ENCODE results near the gene TMEM141.
A peak's percentile ranks its signal among the peaks of the same experiment; 100 is the strongest.

The TMEM141 gene

DNA sequence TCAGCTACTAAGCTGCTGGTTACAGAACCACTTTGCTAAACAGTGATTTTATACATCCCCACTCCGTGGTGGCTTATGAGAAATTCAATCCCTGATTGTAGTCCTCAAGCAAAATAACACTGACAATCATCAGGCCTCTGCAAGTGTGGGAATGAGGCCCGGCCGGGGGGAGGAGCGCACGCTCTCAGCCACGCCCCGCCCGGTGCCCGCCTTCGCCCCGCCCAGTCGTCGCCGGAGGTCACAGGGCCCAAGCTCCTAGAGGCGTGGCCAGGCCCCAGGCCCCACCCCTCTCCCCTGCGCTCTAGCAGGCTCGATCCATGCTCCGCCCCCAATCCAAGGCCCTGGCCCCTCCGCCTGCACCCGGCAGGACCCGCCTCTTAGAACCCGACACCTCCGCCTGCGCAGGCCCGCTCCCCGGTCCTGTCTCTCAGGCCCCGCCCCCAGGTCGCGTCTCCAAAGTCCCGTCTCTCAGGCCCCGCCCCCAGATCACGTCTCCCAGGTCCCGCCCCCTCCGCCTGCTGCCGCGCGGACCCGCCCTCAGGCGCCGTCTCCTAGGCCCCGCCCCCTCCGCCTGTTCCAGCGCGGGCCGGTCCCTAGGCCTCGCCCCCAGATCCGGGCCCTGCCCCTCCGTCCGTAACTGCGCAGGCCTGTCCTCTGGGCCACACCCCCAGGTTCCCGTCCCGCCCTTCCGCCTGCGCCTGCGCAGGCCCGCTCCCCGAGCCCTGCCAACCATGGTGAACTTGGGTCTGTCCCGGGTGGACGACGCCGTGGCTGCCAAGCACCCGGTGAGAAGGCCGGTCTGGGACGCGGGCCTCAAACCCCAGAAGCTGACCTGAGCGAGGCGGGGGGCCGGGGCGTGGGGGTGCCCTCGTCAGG lies at the start of gene TMEM141:
Gene TMEM141 (plus strand): TSS at position 705 of the 876 bp plus-strand sequence. CDS start 27 bp downstream, at position 732.
- peak; percentile 99 to 100 for DNase-seq (ENCODE audit: low read depth in 2 of 2)

DNA sequence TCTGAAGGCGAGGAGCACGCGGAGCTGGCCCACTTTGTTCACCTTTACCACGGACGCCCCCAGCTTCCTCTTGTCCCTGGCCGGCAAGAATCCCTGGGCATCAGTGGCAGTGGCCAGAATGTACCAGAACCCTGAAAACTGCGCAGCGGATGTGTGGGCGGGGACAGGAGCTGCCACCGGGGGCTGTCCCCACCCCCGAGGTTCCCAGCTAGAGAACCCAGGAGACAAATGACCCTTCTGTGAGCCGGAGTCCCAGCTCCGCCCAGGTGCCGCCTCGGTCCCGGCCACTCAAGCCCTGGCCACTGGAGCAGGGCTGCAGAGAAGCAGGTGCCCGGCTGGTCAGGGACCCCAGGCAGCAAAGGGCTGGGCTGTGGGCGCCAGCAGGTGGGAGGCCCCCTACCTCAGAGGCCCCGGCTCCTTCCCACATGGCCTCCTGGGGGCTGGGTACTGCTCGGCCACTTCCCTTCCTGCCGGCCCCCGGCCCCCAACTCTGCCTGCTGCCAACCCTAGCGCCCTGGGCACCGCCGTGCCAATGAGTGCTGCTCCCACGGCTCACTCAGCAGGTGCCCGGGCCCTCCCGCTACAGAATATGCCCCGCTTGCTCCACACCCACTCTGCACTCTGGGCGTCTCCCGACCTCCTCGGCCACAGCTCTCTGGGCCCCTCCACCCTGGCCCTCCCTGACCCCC lies 49.1 kb upstream of the TMEM141 start:
- DNase-seq (ENCODE audit: low read depth in 2 of 2), result no peak

DNA sequence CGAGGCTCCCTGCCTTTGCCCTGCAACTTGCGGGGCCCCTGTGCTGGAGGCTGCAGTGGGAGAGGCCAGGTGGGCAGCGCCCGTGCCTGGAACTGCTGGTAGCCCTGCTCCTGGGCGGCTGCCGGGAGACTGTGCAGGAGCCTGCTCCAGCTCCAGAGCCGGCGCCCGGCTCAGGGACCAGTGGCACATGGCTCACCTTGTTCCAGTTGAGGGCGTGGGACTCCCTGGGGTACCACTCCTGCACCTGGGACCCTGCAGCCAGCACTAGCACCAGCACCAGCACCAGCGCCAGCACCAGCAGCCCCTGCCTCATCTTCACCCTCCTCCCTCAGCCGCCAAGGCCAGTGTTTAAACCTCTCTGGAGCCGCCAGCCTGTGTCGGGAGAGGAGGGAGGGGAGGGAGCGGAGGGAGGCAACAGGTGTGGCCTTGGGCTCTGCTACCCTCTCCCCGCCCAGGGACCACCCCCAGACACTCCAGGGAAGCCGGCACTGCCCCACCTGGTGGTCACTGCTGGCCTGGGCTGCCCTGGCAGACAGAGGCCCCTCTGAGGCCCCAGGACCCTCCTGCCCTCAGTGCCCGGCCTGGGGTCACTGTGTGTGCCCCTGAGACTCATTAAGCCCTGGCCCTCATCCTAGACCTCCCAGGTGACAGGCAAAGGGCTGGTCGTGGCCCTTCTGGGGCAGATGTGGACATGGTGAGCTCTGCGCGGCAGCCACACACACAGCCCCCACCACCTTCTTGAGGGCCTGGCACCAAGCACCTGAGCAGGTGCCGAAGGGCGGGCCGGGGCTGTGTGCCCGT lies 48.4 kb upstream of the TMEM141 start, which contains the start of gene LCN10:
Gene LCN10 (minus strand): TSS at position 350 of the 801 bp plus-strand sequence. CDS start 37 bp downstream, at position 313.
- DNase-seq (ENCODE audit: low read depth in 2 of 2), result no peak

DNA sequence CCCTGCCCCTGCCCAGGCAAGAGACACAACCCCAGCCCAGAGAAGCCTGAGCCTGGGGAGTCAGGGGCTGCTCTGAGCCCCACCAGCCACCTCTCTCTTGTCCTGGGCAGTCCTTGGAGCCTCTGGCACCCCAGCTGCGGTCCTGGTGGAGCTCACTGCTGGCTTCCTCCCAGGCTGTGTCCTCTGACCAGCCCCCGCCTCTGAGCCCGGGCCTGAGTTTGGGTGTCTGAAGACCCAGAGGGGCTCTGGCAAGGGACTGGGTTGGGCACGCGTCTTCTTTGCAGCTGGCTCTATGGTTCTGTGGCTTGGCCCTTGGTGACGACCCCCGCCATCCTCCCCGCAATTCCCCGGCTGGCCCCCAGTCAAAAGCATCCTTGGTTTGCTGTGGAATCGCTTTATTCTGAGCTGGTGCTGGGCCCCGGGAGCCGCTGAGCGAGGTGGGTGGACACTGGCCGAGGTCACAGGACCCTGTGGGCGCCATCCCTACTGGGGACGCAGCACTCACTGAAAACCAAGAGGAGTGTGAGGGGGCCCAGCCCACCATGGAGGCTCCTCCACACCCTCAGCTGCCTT lies 47.4 kb upstream of the TMEM141 start:
- DNase-seq (ENCODE audit: low read depth in 2 of 2), result no peak

DNA sequence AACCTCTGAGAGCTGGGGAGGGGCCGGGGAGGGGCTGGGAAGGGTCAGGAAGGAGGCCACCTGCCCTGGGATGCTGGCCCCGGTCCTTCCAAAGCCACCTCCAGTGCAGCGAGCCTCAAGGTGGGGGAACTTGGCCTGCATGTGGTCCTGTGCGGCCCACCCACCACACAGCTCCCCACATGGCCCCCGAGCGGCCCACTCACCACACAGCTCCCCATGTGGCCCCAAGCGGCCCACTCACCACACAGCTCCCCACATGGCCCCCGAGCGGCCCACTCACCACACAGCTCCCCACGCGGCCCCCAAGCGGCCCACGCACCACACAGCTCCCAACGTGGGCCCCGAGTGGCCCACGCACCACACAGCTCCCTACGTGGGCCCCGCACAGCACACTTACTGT lies 46.4 kb upstream of the TMEM141 start:
- no peak for DNase-seq (ENCODE audit: low read depth in 2 of 2)

DNA sequence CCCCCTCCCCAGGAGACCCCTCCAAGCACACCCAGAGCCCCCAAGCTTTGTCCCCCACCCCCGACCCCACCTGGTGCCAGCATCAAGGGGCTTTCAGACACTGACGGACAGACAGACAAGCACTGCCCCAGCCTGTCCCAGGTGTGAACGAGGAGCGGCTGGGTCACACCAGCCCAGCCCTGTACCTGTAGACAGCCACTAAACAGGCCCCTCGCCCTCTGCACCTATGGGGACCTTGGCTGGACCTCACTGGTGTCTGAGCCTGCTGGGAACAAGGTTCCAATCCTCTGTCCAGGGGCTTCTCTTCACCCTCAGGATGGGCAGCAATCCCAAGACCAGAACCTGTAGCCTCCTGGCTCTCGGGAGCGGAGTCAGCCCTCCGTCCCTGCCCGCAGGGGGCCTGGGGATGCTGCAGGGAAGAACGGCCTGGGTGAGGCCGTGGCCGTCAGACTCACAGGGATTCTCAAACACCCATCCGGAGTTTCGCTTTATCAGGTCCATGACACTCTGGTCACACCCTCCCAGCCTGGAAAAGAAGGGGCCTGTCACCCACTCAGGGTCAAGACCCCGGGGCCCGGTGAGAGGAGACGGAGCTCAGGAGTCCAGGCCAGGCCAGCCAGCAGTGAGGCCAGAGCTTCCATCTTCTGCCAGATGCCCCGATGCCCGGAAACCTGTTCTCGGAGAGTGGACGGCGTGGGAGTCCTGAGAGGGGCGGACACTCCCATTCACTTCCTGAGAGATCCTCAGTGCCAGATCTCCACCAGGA lies 45.6 kb upstream of the TMEM141 start:
- no peak for DNase-seq (ENCODE audit: low read depth in 2 of 2)

DNA sequence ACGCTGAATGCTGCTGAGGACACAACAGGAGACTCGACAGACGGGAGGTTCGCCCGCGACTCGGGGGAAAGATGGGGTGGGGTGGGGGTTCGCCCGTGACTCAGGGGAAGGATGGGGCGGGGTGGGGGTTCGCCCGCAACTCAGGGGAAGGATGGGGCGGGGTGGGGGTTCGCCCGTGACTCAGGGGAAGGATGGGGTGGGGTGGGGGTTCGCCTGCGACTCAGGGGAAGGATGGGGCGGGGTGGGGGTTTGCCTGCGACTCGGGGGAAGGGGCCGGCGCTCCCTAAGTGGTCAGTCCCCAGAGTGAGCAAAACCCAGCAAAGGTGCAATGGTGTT lies 45.0 kb upstream of the TMEM141 start:
- no peak for DNase-seq (ENCODE audit: low read depth in 2 of 2)

DNA sequence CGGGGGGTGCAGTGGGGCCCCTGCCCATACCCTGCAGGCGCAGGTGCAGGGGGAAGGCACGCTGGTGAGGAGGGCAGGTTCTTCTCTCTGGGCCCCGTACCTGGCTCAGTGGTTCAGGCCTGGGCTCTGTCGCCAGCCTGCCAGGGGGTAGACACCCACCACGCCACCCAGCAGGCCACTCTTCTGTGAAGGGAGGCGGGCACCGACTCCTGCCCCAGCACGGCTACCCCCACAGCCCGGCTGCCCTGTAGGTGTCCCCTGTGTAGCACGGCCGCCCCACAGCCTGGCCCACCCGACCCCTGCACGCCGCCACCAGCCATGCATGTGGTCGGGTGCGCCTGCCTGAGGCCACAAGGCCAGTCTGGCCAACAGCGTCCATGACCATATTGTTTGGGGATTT lies 44.5 kb upstream of the TMEM141 start:
- no peak for DNase-seq (ENCODE audit: low read depth in 2 of 2)

DNA sequence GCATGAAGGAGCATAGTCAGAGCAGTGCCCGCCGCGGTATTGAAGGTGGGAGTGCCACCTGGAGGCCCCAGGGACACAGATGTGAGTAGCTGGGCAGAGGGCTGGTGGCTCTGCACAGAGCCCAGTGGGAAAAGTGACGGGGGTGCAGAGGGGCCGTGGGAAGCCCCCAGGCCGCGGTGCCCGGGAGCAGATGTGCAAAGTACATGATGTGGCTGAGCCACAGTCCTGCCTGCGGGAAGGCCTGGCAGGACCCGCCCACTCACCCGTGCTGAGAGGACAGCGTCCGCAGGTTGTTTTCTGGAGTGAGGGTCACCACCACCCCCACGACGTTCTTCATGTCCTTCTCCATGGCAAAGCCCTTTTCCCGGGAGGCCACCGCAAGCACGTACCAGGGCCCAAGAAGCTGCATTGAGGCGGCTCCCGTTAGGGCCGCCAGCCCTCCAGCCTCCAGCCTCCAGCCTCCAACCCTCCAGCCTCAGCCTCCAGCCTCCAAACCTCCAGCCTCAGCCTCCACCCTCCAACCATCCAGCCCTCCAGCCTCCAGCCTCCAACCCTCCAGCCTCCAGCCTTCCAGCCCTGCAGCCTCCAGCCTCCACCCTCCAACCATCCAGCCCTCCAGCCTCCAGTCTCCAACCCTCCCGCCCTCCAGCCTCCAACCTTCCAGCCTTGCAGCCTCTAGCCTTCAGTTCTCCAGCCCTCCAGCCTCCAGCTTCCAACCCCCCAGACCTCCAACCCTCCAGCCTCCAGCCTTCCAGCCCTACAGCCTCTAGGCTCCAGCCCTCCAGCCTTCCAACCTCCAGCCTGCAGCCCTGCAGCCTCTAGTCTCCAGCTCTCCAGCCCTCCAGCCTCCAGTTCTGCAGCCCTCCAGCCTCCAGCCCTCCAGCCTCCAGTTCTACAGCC lies 43.7 kb upstream of the TMEM141 start:
- no peak for DNase-seq (ENCODE audit: low read depth in 2 of 2)

DNA sequence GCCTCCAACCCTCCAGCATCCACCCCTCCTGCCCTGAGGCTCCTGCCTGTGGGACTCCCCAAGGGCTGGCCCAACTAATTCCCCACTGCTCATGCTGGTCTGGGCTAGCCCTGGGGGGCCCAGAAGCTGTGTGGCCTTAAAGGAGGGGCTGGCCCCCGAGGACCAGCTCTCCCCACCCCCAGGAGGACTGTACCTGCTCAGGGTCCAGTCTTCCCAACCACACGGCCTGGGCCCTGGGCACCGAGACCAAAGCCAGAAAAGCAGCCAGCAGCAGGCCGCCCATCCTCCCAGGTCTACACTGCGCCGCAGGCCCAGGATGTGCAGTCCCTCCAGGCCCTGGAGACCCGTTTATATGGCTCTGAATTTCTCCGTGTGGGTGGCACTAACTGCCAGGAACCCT lies 42.9 kb upstream of the TMEM141 start, which contains the start of gene LCN6:
Gene LCN6 (minus strand): TSS at position 325 of the 400 bp plus-strand sequence. CDS start 42 bp downstream, at position 283.
- DNase-seq (ENCODE audit: low read depth in 2 of 2), result no peak

DNA sequence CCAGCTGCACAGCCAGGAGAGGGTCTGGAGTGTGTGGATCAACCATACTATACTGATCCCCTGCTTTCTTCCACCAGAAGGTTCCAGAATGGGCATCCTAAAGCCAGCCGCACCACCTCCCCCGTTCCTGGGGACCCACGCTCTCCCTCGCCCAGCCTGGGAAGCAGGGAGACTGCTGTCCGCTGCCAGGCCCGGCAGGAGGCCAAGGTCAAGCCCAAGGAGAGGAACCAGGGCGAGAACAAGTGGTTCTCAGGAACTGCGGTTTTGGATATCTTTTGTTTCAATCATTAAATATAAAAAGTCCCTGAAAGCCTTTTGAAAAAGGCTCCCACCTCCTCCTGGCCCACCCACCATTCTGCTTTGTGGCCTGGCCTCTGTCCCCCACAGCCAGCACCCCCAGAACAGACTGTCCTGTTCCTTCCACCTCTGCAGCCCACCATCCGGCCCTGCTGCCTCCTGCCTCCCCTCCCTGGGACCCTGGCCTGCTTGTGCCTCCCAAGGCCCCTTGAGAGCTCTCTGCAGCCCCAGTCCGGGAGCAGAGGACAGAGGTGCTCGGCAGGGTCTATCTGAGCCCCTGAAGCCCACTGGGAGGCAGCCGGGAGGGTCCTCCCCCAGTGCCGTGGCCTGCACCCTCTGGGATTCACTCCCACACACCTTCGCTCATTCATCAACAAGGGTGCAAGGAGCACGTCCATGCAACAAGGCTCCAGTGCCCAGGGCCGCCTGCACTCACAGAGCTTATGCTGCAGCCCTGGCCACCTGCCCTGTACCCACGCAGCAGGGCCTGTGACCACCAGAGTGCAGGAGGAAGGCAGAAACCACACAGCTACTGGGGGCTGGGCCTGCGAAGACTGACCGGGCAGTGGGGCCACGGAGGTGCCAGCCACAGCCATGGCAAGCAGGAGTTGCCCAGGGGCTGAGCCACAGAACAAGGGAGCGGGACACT lies 42.2 kb upstream of the TMEM141 start:
- no peak for DNase-seq (ENCODE audit: low read depth in 2 of 2)

DNA sequence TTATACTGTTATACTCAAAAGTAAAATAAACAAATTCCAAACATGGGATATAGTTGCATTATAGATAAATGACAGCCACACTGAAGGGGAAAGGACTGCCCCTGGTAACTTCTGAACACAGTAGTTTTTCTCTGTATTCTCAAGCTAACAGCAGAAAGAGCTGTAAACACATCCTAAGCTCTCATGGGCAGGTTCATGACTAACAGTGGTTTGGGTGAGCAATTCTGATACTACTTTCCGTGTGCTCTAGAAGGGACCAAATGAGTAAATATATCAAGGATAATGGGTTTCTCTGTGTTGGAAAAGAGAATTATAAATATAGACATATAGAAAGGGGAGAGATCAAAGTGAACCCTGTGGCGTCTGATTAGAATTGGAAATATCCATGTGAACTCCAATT lies 40.6 kb upstream of the TMEM141 start:
- no peak for DNase-seq (ENCODE audit: low read depth in 2 of 2)

DNA sequence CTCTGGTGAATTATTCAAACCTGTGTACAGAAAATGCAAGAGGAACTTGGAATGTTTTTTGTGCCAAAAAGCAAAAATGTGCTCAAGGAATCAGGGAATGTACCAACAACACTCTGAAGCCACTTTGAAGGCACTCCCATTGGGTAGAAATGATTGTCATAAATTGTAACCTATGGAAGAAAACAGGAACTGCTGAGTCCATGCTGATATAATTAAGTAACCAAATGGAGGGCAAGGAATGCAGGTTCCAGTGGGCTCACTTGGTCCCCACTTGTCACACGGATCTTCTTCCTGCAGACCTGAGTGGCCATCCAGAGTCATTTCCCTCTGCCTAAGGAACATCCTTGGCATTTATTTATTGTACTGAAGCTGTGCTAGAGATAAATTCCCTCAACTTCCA lies 39.9 kb upstream of the TMEM141 start:
- DNase-seq (ENCODE audit: low read depth in 2 of 2), result no peak

DNA sequence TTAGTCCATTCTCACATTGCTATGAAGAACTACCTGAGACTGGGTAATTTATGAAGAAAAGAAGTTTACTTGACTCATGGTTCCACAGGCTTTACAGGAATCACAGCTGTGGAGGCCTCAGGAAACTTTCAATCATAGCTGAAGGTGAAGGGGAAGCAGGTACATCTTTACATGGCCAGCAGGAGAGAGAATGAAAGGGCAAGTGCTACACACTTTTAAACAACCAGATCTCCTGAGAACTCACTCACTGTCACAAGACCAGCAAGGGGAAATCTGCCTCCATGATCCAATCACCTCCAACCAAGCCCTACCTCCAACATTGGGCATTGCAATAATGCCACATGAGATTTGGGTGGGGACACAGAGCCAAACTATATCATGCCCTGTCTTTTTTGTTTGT lies 39.3 kb upstream of the TMEM141 start:
- no peak for DNase-seq (ENCODE audit: low read depth in 2 of 2)

DNA sequence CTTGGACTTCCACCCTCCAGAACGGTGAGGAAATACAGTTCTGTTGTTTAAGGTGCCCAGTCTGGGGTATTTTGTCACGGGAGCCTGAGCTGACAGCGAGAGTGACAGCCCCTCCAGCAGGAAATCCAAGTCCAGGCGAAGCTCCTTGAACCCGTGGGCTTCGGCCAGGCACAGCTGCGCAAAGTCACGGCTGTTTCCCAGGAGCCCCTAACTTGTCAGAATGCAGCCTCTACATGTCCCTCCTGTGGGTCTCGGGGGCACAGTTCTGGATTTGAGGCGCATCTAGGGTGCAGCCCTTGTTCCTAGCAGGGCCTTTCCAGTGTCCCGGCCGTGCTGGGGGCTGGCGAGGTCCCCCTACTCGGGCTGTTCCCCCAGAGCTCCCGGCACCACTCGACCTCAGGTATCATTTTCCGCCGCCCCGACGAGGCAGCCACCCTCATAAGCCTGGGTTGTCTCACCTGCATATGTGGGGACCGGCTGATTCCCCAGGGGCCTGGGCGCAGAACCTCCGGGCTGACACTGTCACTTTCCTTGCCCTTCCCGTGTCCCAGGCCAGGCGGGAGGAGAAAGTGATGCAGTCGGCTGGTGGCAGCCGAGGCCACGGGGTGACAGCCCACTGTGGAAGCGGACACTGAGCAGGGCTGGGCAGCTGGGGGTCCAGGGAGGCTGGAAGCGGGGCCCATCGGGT lies 37.6 kb upstream of the TMEM141 start:
- no peak for DNase-seq (ENCODE audit: low read depth in 2 of 2)

DNA sequence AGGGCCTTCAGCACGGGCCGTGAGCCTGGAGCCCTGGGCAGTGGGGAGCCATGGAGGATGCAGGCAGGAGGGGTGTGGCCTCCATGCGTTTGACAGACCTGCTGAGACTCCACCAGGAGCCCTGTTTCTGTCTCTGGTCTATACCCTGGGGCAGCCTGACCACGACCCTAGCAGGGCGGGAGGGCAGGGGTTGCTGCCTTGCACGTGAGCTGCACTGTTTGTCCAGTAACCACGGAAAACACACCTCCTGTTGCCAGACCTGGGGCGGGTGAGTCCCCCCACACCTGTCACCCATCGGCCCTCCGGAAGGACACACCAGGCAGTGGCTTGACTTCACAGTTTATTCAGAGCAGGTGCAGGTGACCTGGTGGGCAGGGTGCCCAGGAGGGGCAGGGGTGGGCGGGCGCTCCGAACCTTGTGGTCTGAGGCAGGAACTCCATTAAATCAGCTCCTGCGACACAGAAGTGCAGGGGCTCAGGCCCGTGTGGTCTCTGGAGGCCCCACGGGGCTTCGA lies 37.0 kb upstream of the TMEM141 start:
- no peak for DNase-seq (ENCODE audit: low read depth in 2 of 2)

DNA sequence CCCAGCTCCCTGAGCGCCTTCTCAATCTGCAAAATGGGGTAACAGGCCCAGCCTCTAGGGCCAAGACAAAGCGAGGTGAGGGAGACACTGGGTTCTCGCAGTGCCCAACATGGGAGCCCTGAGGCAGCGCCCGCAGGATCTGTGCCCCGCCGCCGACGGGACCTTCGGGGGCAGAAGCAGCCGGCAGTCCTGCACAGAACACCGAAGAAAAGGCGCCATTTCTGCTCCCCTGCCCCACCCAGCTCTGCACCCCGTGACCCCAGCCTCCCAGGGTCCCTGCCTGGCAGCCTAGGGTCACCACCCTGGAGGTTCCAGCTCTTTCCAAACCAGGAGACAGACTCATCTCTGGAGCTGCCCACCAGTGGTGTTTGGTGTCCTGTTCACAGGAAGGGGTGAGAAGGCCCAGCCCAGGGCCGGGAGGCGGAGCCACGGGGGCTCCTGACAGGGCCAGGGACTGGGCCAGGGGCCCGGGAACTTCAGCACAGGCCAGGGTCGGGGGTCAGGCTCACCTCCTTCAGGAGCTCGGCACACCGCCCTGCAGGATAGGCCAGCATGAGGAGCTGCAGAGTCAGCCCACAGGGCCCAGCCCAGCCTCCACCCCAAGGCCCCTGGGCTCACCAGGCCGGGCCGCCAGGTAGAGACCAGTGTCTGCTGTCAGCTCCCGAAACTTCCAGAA lies 36.4 kb upstream of the TMEM141 start:
- DNase-seq (ENCODE audit: low read depth in 2 of 2), result no peak
